ENCODE measurements around the gene GRIN1.

GRIN1 gene

GRCh38 chr9:137191245-137191644 is 52.3 kb downstream of the GRIN1 start (continued):
- no peak for TF ChIP-seq ZNF404 (tag by site-specific recombination; IDR thresholded peaks at IDR 0.05)
- TF ChIP-seq TCF7L2 (IDR thresholded peaks at IDR 0.05; ENCODE audit: borderline replicate concordance, low read depth, low read length), result no peak
- no peak for TF ChIP-seq ZNF335 (tag by site-specific recombination; conservative IDR thresholded peaks at IDR 0.05)
- peak; percentile 90 for TF ChIP-seq SCRT2 (tag by site-specific recombination; IDR thresholded peaks at IDR 0.05)

- H3K27ac ChIP-seq (ENCODE audit: extremely low read depth, low read depth, low read length), result no peak overlapping the region
- TF ChIP-seq ZBTB6 (tag by site-specific recombination; IDR thresholded peaks at IDR 0.05) (peak; percentile 8; the same call in 1 of the 2 replicates), ZBTB10 (tag by site-specific recombination; IDR thresholded peaks at IDR 0.05) (0 out of 2 replicates have a peak, but pooled peaks have one; percentile 7), ZNF488 (tag by site-specific recombination; IDR thresholded peaks at IDR 0.05) (no peak), ZNF121 (tag by site-specific recombination; IDR thresholded peaks at IDR 0.05) (no peak), ZNF785 (tag by site-specific recombination; IDR thresholded peaks at IDR 0.05) (no peak), SP2 (tag by site-specific recombination; IDR thresholded peaks at IDR 0.05) (0 out of 2 replicates have a peak, but pooled peaks have one; percentile 16), WT1 (tag by site-specific recombination; IDR thresholded peaks at IDR 0.05) (no peak), ZSCAN16 (tag by site-specific recombination; IDR thresholded peaks at IDR 0.05) (no peak), OSR2 (tag by site-specific recombination; IDR thresholded peaks at IDR 0.05) (peak; percentile 66)
- H3K9me3 ChIP-seq (ENCODE audit: control insufficient read depth, insufficient read depth, low read depth, low read length), result no peaks in the 10 kb centered on the region
- ChIA-PET POLR2A (interaction anchor here (0.6 to 7.1 kb wide), 12 partner anchors 11 to 157 kb away, joined by 3 to 178 read pairs (median 4); partner anchors contain the start of genes LRRC26, MAN1B1, NDOR1 and TMEM203), CTCF (interaction anchor here (0.6 to 2.3 kb wide), 5 partner anchors 13 to 45 kb away, joined by 3 to 9 read pairs (median 4); partner anchors contain the start of genes NDOR1, RNF224 and TMEM203)
- H3K36me3 ChIP-seq (ENCODE audit: control insufficient read depth in 2 of 2, insufficient read depth in 1 of 2, low read length in 2 of 2), result peaks cover 0 to 37% of the 10 kb centered on the region in 2 experiments; a peak in 1 of 3 replicates
- H3K4me1 ChIP-seq (ENCODE audit: control insufficient read depth, insufficient read depth, low read length), result peaks cover 13% of the 10 kb centered on the region
- no peak overlapping the region for H3K4me3 ChIP-seq (ENCODE audit: low read depth, low read length)
Measured at GRCh38 chr9:137191691-137192447, 52.9 kb downstream of the GRIN1 start.

GRCh38 chr9:137192448-137192780 is 53.5 kb downstream of the GRIN1 start:
- H3K9me3 ChIP-seq (ENCODE audit: control insufficient read depth, insufficient read depth, low read depth, low read length), result no peaks in the 10 kb centered on the region
- peaks cover 8% of the 10 kb centered on the region for H3K4me1 ChIP-seq (ENCODE audit: control insufficient read depth, insufficient read depth, low read length)
- H3K36me3 ChIP-seq (ENCODE audit: control insufficient read depth in 2 of 2, insufficient read depth in 1 of 2, low read length in 2 of 2), result peaks cover 0 to 31% of the 10 kb centered on the region in 2 experiments; a peak in 1 of 3 replicates
- CTCF ChIA-PET, result interaction anchor here (0.6 to 2.3 kb wide), 4 partner anchors 13 to 44 kb away, joined by 4 to 9 read pairs (median 5); partner anchors contain the start of genes NDOR1, RNF224 and TMEM203
- POLR2A ChIA-PET, result interaction anchor here (0.6 to 7.1 kb wide), 12 partner anchors 12 to 157 kb away, joined by 3 to 178 read pairs (median 4); partner anchors contain the start of genes LRRC26, MAN1B1, NDOR1 and TMEM203
- no peak overlapping the region for H3K4me3 ChIP-seq (ENCODE audit: low read depth, low read length)
- no peak for TF ChIP-seq ZNF518A (tag by site-specific recombination; conservative IDR thresholded peaks at IDR 0.05; ENCODE audit: low read depth)
- TF ChIP-seq ZNF513 (tag by site-specific recombination; IDR thresholded peaks at IDR 0.05), result peak; percentile 97
- no peak overlapping the region for H3K27ac ChIP-seq (ENCODE audit: extremely low read depth, low read depth, low read length)

All from HEK293 (cell line).